Umbilical cord (tissue), 2 donors: ENCODE results near the gene DYNC1I2. TPM values are rescaled to one million over a fixed set of nuclear protein-coding genes. Genes with fewer than 3 reads are reported as not detected.
"Not testable (repeated sequence)": the region's sequence is repeated elsewhere in the genome, so short reads cannot be mapped to it uniquely, and the experiment has no call there.

Experiments
- DNase-seq: peaks from one replicate; pipeline ENCODE4 v3.0.0-alpha.2; 2015; ENCODE audit warnings: low spot score
- total RNA-seq: library from RNA; depleted of rRNA; stranded (reverse); fragments of >200 nt; gene quantifications from one replicate; pipeline ENCODE4 v1.2.3, GENCODE V29; 2014; ENCODE audit warnings: low replicate concordance; ENCODE audit not compliant: insufficient read depth

The DYNC1I2 gene
- total RNA-seq, 1 donor from 2014 or later, result 88.8 TPM

GRCh38 chr2:171774581-171774980 lies 87.3 kb downstream of the DYNC1I2 start:
- DNase-seq, result not testable (repeated sequence)

GRCh38 chr2:171778515-171778914 lies 91.2 kb downstream of the DYNC1I2 start:
- no peak for DNase-seq

- DNase-seq, result no peak
Observed at GRCh38 chr2:171785450-171785849, 98.2 kb downstream of the DYNC1I2 start.

- DNase-seq, result no peak
Observed at GRCh38 chr2:171787333-171788072, 100.2 kb downstream of the DYNC1I2 start.

- no peak for DNase-seq
Observed at GRCh38 chr2:171788316-171788993, 101.2 kb downstream of the DYNC1I2 start.

GRCh38 chr2:171789956-171790355 lies 102.7 kb downstream of the DYNC1I2 start:
- no peak for DNase-seq

GRCh38 chr2:171791361-171791760 lies 104.1 kb downstream of the DYNC1I2 start:
- no peak for DNase-seq

- DNase-seq, result no peak
Observed at GRCh38 chr2:171792157-171792556, 104.9 kb downstream of the DYNC1I2 start.

GRCh38 chr2:171792886-171793580 lies 105.8 kb downstream of the DYNC1I2 start:
- no peak for DNase-seq

- no peak for DNase-seq
Observed at GRCh38 chr2:171793691-171794678, 106.7 kb downstream of the DYNC1I2 start.

- no peak for DNase-seq
Observed at GRCh38 chr2:171794918-171795317, 107.6 kb downstream of the DYNC1I2 start.

Other genes with a start within 250 kb of the DYNC1I2 start
- 289 TPM for gene CYBRD1, start 165.0 kb upstream of the DYNC1I2 start, total RNA-seq
- gene SLC25A12, start 206.8 kb downstream of the DYNC1I2 start, total RNA-seq, result 32.0 TPM
- 43.3 TPM for gene HAT1, start 235.0 kb downstream of the DYNC1I2 start, total RNA-seq